MM.1S (cell line): Measurements from ENCODE around the gene MIGA2.

Experiments
- DNase-seq: peaks from one replicate; pipeline ENCODE4 v3.0.0-alpha.2; 2015
- H2AFZ ChIP-seq: fragments of 300-600 bp; sonication (generic); 2 replicates; pipeline ENCODE4 v1.6.0; 2016; ENCODE audit warnings: antibody characterized with exemption, low read length
- H3F3A ChIP-seq: fragments of 300-600 bp; sonication (generic); 2 replicates; pipeline ENCODE4 v1.6.1; 2016; ENCODE audit warnings: mild to moderate bottlenecking, antibody characterized with exemption, low read length, moderate library complexity, mixed read lengths; ENCODE audit not compliant: insufficient read depth
- H3K27ac ChIP-seq: fragments of 300-600 bp; sonication (generic); 2 replicates; pipeline ENCODE4 v1.5.1; 2016; ENCODE audit warnings: mild to moderate bottlenecking, low read length
- H3K27me3 ChIP-seq: fragments of 300-600 bp; sonication (generic); replicated peaks from 2 replicates; pipeline ENCODE4 v1.6.0; 2016; ENCODE audit warnings: low read length; ENCODE audit not compliant: insufficient read depth
- H3K36me3 ChIP-seq: fragments of 300-600 bp; sonication (generic); replicated peaks from 2 replicates; pipeline ENCODE4 v1.6.1; 2016; ENCODE audit warnings: mild to moderate bottlenecking, low read length, mixed read lengths; ENCODE audit not compliant: insufficient read depth
- H3K4me1 ChIP-seq: fragments of 300-600 bp; sonication (generic); 2 replicates; pipeline ENCODE4 v1.6.1; 2016; ENCODE audit warnings: low read length, mixed read lengths
- H3K4me2 ChIP-seq: fragments of 300-600 bp; sonication (generic); 2 replicates; pipeline ENCODE4 v1.6.0; 2016; ENCODE audit warnings: low read depth, low read length
- H3K4me3 ChIP-seq: fragments of 300-600 bp; sonication (generic); 2 replicates; pipeline ENCODE4 v1.5.1; 2016; ENCODE audit warnings: low read length, mixed read lengths
- H3K79me2 ChIP-seq: fragments of 300-600 bp; sonication (generic); 2 replicates; pipeline ENCODE4 v1.6.1; 2016; ENCODE audit warnings: mixed run types, low read length, mixed read lengths
- H3K9ac ChIP-seq: fragments of 300-600 bp; sonication (generic); 2 replicates; pipeline ENCODE4 v1.6.1; 2016; ENCODE audit warnings: low read length, mixed read lengths
- H3K9me2 ChIP-seq: fragments of 300-600 bp; sonication (generic); replicated peaks from 2 replicates; pipeline ENCODE4 v1.6.1; 2016; ENCODE audit warnings: mild to moderate bottlenecking, low read length, mixed read lengths; ENCODE audit not compliant: insufficient read depth
- H3K9me3 ChIP-seq: fragments of 300-600 bp; sonication (generic); replicated peaks from 2 replicates; pipeline ENCODE4 v1.6.1; 2016; ENCODE audit warnings: mild to moderate bottlenecking, low read length, mixed read lengths; ENCODE audit not compliant: insufficient read depth
- H4K20me1 ChIP-seq: fragments of 300-600 bp; sonication (generic); 2 replicates; pipeline ENCODE4 v1.6.1; 2016; ENCODE audit warnings: mild to moderate bottlenecking, low read length, moderate library complexity, mixed read lengths; ENCODE audit not compliant: insufficient read depth
- CTCF ChIP-seq: fragments of 300-600 bp; sonication (generic); IDR thresholded peaks from 2 replicates; pipeline ENCODE4 v1.5.1; 2016; ENCODE audit warnings: antibody characterized with exemption, low read length, mixed read lengths
- EZH2 ChIP-seq: fragments of 300-600 bp; sonication (generic); optimal IDR thresholded peaks from 2 replicates; pipeline ENCODE3; 2017; ENCODE audit warnings: low read depth, mild to moderate bottlenecking, antibody characterized with exemption, low read length, mixed read lengths
- EZH2phosphoT487 ChIP-seq: fragments of 300-600 bp; sonication (generic); IDR thresholded peaks from 2 replicates; pipeline ENCODE4 v1.6.1; 2018; ENCODE audit warnings: antibody characterized with exemption, low read length

Gene MIGA2

GRCh38 chr9:129005336-129005997 lies 31.0 kb upstream of the MIGA2 start:
- Histone ChIP-seq H3K79me2 (no peaks in the 10 kb centered on the region), H3K4me3 (no peak overlapping the region), H3K9me2 (no peaks in the 10 kb centered on the region), H3K9ac (no peak overlapping the region), H3F3A (peaks cover 40% of the 10 kb centered on the region), H3K36me3 (peaks cover 8% of the 10 kb centered on the region; the same call in 1 of the 2 replicates), H3K4me2 (no peak overlapping the region), H3K9me3 (no peaks in the 10 kb centered on the region), H3K27me3 (no peaks in the 10 kb centered on the region), H3K4me1 (peaks cover 19% of the 10 kb centered on the region), H3K27ac (no peak overlapping the region), H2AFZ (no peak overlapping the region), H4K20me1 (no peaks in the 10 kb centered on the region)
- TF ChIP-seq EZH2 = no peak
- TF ChIP-seq CTCF = no peak
- DNase-seq = no peak

GRCh38 chr9:129006328-129007034 lies 29.9 kb upstream of the MIGA2 start:
- Histone ChIP-seq H3K79me2 (no peaks in the 10 kb centered on the region), H3K9me3 (no peaks in the 10 kb centered on the region), H3K9me2 (no peaks in the 10 kb centered on the region), H4K20me1 (no peaks in the 10 kb centered on the region), H3F3A (peaks cover 40% of the 10 kb centered on the region), H3K4me1 (peaks cover 19% of the 10 kb centered on the region), H3K27ac (peak overlapping the region; percentile 47; the same call in 1 of the 2 replicates), H3K4me3 (no peak overlapping the region), H3K4me2 (no peak overlapping the region), H2AFZ (no peak overlapping the region), H3K27me3 (no peaks in the 10 kb centered on the region), H3K9ac (no peak overlapping the region), H3K36me3 (peaks cover 8% of the 10 kb centered on the region; the same call in 1 of the 2 replicates)
- peak; percentile 65 for DNase-seq
- no peak for TF ChIP-seq EZH2
- TF ChIP-seq EZH2phosphoT487 = no peak
- TF ChIP-seq CTCF = peak; percentile 84

- peaks cover 40% of the 10 kb centered on the region for H3F3A ChIP-seq
- no peaks in the 10 kb centered on the region for H3K9me3 ChIP-seq
- H3K9ac ChIP-seq = no peak overlapping the region
- no peak overlapping the region for H3K4me3 ChIP-seq
- H3K9me2 ChIP-seq = no peaks in the 10 kb centered on the region
- H2AFZ ChIP-seq = no peak overlapping the region
- no peak for DNase-seq
- H3K27ac ChIP-seq = peak overlapping the region; percentile 47; the same call in 1 of the 2 replicates
- H3K27me3 ChIP-seq = no peaks in the 10 kb centered on the region
- TF ChIP-seq EZH2phosphoT487 = no peak
- 0 out of 2 replicates have a peak, but pooled peaks have one; percentile 3 for TF ChIP-seq CTCF
- TF ChIP-seq EZH2 = no peak
- H4K20me1 ChIP-seq = no peaks in the 10 kb centered on the region
- H3K36me3 ChIP-seq = peaks cover 8% of the 10 kb centered on the region; the same call in 1 of the 2 replicates
- no peaks in the 10 kb centered on the region for H3K79me2 ChIP-seq
- no peak overlapping the region for H3K4me2 ChIP-seq
- peaks cover 19% of the 10 kb centered on the region for H3K4me1 ChIP-seq
Observed at GRCh38 chr9:129007035-129007765, 29.2 kb upstream of the MIGA2 start.
